ENCODE results near the gene CAMKMT. TPM values are rescaled to one million over a fixed set of nuclear protein-coding genes. Genes with fewer than 3 reads are reported as not detected.
"Not testable (repeated sequence)": the region's sequence is repeated elsewhere in the genome, so short reads cannot be mapped to it uniquely, and the experiment has no call there.

Gene CAMKMT
- total RNA-seq, 1 donor from 2014 or later = 11.2 TPM

DNA sequence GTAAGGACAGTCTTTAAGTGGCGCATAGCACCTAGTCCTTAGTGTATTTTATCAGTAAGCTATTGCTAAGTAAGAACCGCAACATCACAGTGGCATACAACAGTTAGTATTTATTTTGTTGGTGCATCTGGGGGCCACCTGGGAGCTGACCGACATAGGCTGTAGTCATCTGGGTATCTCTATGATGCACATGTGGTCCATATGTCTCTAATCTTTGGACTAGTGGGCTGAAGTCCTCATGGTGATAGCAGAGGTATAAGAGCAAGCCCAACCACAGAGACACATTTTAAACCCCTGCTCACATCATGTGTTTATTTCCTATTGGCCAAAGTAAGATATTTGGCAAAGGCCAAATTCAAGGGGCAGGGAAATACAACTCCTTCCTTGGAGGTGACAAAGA, 2.9 kb downstream of the CAMKMT start:
- peaks cover 15% of the 10 kb centered on the region for H3K36me3 Mint-ChIP-seq (ENCODE audit: low read depth)
- no peaks in the 10 kb centered on the region for H3K9me3 Mint-ChIP-seq
- no peak overlapping the region for H3K27ac Mint-ChIP-seq
- H3K27me3 Mint-ChIP-seq (ENCODE audit: low read depth) = no peaks in the 10 kb centered on the region
- H3K4me3 Mint-ChIP-seq (ENCODE audit: low read depth) = no peak overlapping the region
- peaks cover 32% of the 10 kb centered on the region for H3K4me1 Mint-ChIP-seq (ENCODE audit: low read depth)
- DNase-seq (ENCODE audit: low spot score) = no peak
- intact Hi-C loops (cut with micrococcal nuclease) = loop anchor here (5.0 to 10.0 kb wide), 2 partner anchors 210 to 1552 kb away; no protein-coding TSS in a partner anchor

- H3K4me3 Mint-ChIP-seq (ENCODE audit: low read depth) = no peak overlapping the region
- H3K9me3 Mint-ChIP-seq = no peaks in the 10 kb centered on the region
- peak overlapping the region; percentile 49 for H3K27ac Mint-ChIP-seq
- intact Hi-C loops (cut with micrococcal nuclease) = loop anchor here (10.0 kb wide), 1 partner anchor 207 kb away; no protein-coding TSS in a partner anchor
- H3K27me3 Mint-ChIP-seq (ENCODE audit: low read depth) = no peaks in the 10 kb centered on the region
- peaks cover 22% of the 10 kb centered on the region for H3K4me1 Mint-ChIP-seq (ENCODE audit: low read depth)
- DNase-seq (ENCODE audit: low spot score) = no peak
- peaks cover 15% of the 10 kb centered on the region for H3K36me3 Mint-ChIP-seq (ENCODE audit: low read depth)
These were observed 5.8 kb downstream of the CAMKMT start for GRCh38 chr2:44367591-44367990.

GRCh38 chr2:44369392-44369791, 7.6 kb downstream of the CAMKMT start:
- no peak for DNase-seq (ENCODE audit: low spot score)
- peaks cover 21% of the 10 kb centered on the region for H3K36me3 Mint-ChIP-seq (ENCODE audit: low read depth)
- intact Hi-C loops (cut with micrococcal nuclease) = loop anchor here (10.0 kb wide), 1 partner anchor 205 kb away; no protein-coding TSS in a partner anchor
- peaks cover 17% of the 10 kb centered on the region for H3K4me1 Mint-ChIP-seq (ENCODE audit: low read depth)
- no peak overlapping the region for H3K4me3 Mint-ChIP-seq (ENCODE audit: low read depth)
- no peaks in the 10 kb centered on the region for H3K9me3 Mint-ChIP-seq
- H3K27me3 Mint-ChIP-seq (ENCODE audit: low read depth) = no peaks in the 10 kb centered on the region
- no peak overlapping the region for H3K27ac Mint-ChIP-seq

DNA sequence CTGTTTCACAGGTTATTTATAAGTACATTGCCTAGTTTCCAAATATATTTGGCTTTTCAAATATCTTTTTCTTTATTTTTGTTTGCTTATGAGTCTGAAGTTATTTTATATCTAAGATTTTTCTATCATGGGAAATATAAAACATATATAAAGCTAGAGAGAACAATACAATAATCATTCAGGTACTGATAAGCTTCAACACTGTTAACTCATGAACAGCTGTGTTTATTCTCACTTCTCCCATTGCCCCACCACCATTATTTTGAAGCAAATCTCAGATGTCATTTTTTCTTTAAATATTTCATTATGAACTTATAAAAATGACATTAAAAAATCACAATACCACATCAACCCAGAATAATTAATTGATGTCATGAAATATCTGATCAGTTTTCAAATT, 9.7 kb downstream of the CAMKMT start:
- H3K36me3 Mint-ChIP-seq (ENCODE audit: low read depth) = peaks cover 18% of the 10 kb centered on the region
- H3K9me3 Mint-ChIP-seq = no peaks in the 10 kb centered on the region
- no peak overlapping the region for H3K27ac Mint-ChIP-seq
- H3K4me3 Mint-ChIP-seq (ENCODE audit: low read depth) = no peak overlapping the region
- no peaks in the 10 kb centered on the region for H3K27me3 Mint-ChIP-seq (ENCODE audit: low read depth)
- intact Hi-C loops (cut with micrococcal nuclease) = no loop called here
- no peak for DNase-seq (ENCODE audit: low spot score)
- H3K4me1 Mint-ChIP-seq (ENCODE audit: low read depth) = peaks cover 10% of the 10 kb centered on the region

- intact Hi-C loops (cut with micrococcal nuclease) = no loop called here
- DNase-seq (ENCODE audit: low spot score) = no peak
- Mint-ChIP-seq H3K4me3 (ENCODE audit: low read depth) (no peak overlapping the region), H3K9me3 (no peaks in the 10 kb centered on the region), H3K27me3 (ENCODE audit: low read depth) (no peaks in the 10 kb centered on the region), H3K27ac (no peak overlapping the region), H3K4me1 (ENCODE audit: low read depth) (peaks cover 10% of the 10 kb centered on the region), H3K36me3 (ENCODE audit: low read depth) (peaks cover 18% of the 10 kb centered on the region)
These were observed 10.5 kb downstream of the CAMKMT start for GRCh38 chr2:44372246-44372645.

GRCh38 chr2:44377486-44377885, 15.7 kb downstream of the CAMKMT start:
- H3K27me3 Mint-ChIP-seq (ENCODE audit: low read depth) = no peaks in the 10 kb centered on the region
- H3K4me3 Mint-ChIP-seq (ENCODE audit: low read depth) = no peak overlapping the region
- no peak overlapping the region for H3K27ac Mint-ChIP-seq
- peaks cover 1% of the 10 kb centered on the region for H3K4me1 Mint-ChIP-seq (ENCODE audit: low read depth)
- intact Hi-C loops (cut with micrococcal nuclease) = no loop called here
- H3K36me3 Mint-ChIP-seq (ENCODE audit: low read depth) = peaks cover 26% of the 10 kb centered on the region
- no peak for DNase-seq (ENCODE audit: low spot score)
- no peaks in the 10 kb centered on the region for H3K9me3 Mint-ChIP-seq

GRCh38 chr2:44385226-44385625, 23.5 kb downstream of the CAMKMT start:
- DNase-seq (ENCODE audit: low spot score); H3K4me1 Mint-ChIP-seq (ENCODE audit: low read depth); H3K27ac Mint-ChIP-seq; H3K27me3 Mint-ChIP-seq (ENCODE audit: low read depth); intact Hi-C loops (cut with micrococcal nuclease); H3K4me3 Mint-ChIP-seq (ENCODE audit: low read depth): not testable (repeated sequence)
- peaks cover 36% of the 10 kb centered on the region for H3K36me3 Mint-ChIP-seq (ENCODE audit: low read depth)
- peaks cover 10% of the 10 kb centered on the region for H3K9me3 Mint-ChIP-seq

GRCh38 chr2:44388877-44389276, 27.1 kb downstream of the CAMKMT start:
- DNase-seq (ENCODE audit: low spot score) = no peak
- Mint-ChIP-seq H3K36me3 (ENCODE audit: low read depth) (peaks cover 23% of the 10 kb centered on the region), H3K4me3 (ENCODE audit: low read depth) (no peak overlapping the region), H3K27ac (no peak overlapping the region), H3K4me1 (ENCODE audit: low read depth) (peaks cover 2% of the 10 kb centered on the region), H3K9me3 (peaks cover 10% of the 10 kb centered on the region), H3K27me3 (ENCODE audit: low read depth) (no peaks in the 10 kb centered on the region)
- intact Hi-C loops (cut with micrococcal nuclease) = no loop called here

- Mint-ChIP-seq H3K27me3 (ENCODE audit: low read depth) (no peaks in the 10 kb centered on the region), H3K36me3 (ENCODE audit: low read depth) (peaks cover 13% of the 10 kb centered on the region), H3K27ac (no peak overlapping the region), H3K4me3 (ENCODE audit: low read depth) (no peak overlapping the region), H3K9me3 (peaks cover 3% of the 10 kb centered on the region), H3K4me1 (ENCODE audit: low read depth) (peaks cover 2% of the 10 kb centered on the region)
- no peak for DNase-seq (ENCODE audit: low spot score)
- intact Hi-C loops (cut with micrococcal nuclease) = loop anchor here (5.0 kb wide), 1 partner anchor 562 kb away; no protein-coding TSS in a partner anchor
These were observed 28.1 kb downstream of the CAMKMT start for GRCh38 chr2:44389895-44390294.

DNA sequence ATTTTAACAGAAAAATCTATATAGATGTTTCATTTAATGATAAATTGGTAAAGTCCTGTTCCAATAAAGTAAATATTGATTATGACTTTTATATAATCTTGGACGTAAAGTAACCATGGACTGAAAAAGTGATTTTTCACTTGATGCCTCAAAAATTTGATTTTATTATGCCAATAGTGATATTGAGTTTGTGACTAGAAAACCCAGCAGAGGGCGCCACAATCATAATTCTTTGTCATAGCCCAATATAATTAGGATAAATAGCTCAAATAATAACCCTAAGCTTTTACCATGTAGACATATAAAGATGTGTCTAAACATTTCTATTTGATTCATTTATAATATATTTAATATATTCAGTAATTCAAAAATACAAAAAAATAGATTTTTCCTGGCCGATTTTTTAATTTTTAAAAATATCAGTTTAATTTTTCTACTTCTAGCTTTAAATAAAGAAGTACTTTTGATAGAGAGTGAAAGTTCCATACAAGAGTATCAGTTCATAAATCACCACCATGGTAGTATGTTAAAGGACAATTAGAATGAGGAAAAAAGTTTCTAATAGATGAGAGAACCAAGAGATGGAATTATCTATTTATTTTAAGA, 30.7 kb downstream of the CAMKMT start:
- no peaks in the 10 kb centered on the region for H3K27me3 Mint-ChIP-seq (ENCODE audit: low read depth)
- H3K27ac Mint-ChIP-seq = no peak overlapping the region
- no peaks in the 10 kb centered on the region for H3K4me1 Mint-ChIP-seq (ENCODE audit: low read depth)
- intact Hi-C loops (cut with micrococcal nuclease) = loop anchor here (5.0 kb wide), 1 partner anchor 560 kb away; no protein-coding TSS in a partner anchor
- no peak overlapping the region for H3K4me3 Mint-ChIP-seq (ENCODE audit: low read depth)
- DNase-seq (ENCODE audit: low spot score) = no peak
- H3K36me3 Mint-ChIP-seq (ENCODE audit: low read depth) = peaks cover 4% of the 10 kb centered on the region
- no peaks in the 10 kb centered on the region for H3K9me3 Mint-ChIP-seq

DNA sequence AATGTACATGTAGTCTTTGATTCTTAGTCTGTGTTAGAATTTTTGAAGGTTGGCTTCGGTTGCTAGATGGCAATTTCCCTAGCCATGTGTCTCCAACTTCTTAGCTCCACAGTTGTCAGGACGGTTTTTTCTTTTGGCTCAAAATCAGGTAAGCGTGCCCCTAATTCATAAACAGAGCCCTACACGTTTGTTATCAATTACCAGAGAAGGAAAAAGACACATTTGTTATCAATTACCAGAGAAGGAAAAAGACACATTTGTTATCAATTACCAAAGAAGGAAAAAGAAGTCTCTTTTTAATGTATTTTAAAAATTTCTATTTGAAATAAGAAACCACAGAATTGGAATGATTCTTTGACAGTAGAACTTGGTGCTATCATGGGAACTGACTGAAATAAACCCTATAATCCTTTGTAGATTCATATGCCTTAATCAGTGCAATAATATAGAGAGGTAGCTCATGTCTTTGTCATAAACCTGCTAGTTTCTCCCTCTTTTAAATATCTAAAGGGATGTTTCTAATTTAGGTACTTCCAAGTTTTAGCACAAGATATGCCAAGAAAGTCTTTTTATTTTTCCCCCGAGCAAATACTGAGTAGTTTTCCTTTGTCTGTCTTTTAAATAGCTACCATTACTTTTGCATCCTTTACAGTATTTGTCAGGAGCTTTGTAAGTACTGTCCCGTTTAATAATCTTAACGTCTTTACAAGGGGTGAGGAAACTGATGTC, 35.9 kb downstream of the CAMKMT start:
- intact Hi-C loops (cut with micrococcal nuclease) = no loop called here
- H3K9me3 Mint-ChIP-seq = no peaks in the 10 kb centered on the region
- H3K27me3 Mint-ChIP-seq (ENCODE audit: low read depth) = no peaks in the 10 kb centered on the region
- no peak overlapping the region for H3K4me3 Mint-ChIP-seq (ENCODE audit: low read depth)
- H3K4me1 Mint-ChIP-seq (ENCODE audit: low read depth) = no peaks in the 10 kb centered on the region
- DNase-seq (ENCODE audit: low spot score) = no peak
- H3K36me3 Mint-ChIP-seq (ENCODE audit: low read depth) = no peaks in the 10 kb centered on the region
- H3K27ac Mint-ChIP-seq = no peak overlapping the region

GRCh38 chr2:44398243-44398897, 36.6 kb downstream of the CAMKMT start:
- Mint-ChIP-seq H3K36me3 (ENCODE audit: low read depth) (peaks cover 1% of the 10 kb centered on the region), H3K9me3 (no peaks in the 10 kb centered on the region), H3K4me1 (ENCODE audit: low read depth) (no peaks in the 10 kb centered on the region)

DNA sequence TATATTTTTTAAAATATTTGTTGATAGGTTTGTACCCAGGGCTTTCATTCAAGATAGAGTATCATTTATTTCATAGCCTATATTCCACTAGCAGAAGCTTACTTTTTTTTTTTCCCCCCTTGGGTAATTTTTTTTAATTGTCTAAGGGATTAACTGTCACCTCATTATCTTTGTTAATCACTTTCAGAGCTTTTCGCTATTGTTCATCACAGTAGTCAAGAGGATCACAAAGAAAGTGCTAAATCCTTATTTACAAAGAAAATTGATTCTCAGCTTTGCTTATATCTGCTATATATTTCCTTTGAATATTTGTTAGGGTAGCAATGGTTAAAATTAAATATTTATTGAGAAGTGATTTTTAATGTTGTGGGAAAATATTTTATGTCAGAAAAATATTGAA, 59.0 kb downstream of the CAMKMT start:
- peaks cover 6% of the 10 kb centered on the region for H3K36me3 Mint-ChIP-seq (ENCODE audit: low read depth)
- no peak overlapping the region for H3K27ac Mint-ChIP-seq
- DNase-seq (ENCODE audit: low spot score) = no peak
- no peaks in the 10 kb centered on the region for H3K9me3 Mint-ChIP-seq
- H3K4me3 Mint-ChIP-seq (ENCODE audit: low read depth) = no peak overlapping the region
- H3K27me3 Mint-ChIP-seq (ENCODE audit: low read depth) = no peaks in the 10 kb centered on the region
- no peaks in the 10 kb centered on the region for H3K4me1 Mint-ChIP-seq (ENCODE audit: low read depth)
- intact Hi-C loops (cut with micrococcal nuclease) = no loop called here

More at GRCh38 chr2:44398243-44398897, 36.6 kb downstream of the CAMKMT start:
- Mint-ChIP-seq H3K4me3 (ENCODE audit: low read depth) (no peak overlapping the region), H3K27ac (no peak overlapping the region), H3K27me3 (ENCODE audit: low read depth) (no peaks in the 10 kb centered on the region)
- intact Hi-C loops (cut with micrococcal nuclease) = no loop called here
- no peak for DNase-seq (ENCODE audit: low spot score)
